ENCODE results near the gene EXOC6B.
"Not testable (repeated sequence)": the region's sequence is repeated elsewhere in the genome, so short reads cannot be mapped to it uniquely, and the experiment has no call there.

The EXOC6B gene

DNA sequence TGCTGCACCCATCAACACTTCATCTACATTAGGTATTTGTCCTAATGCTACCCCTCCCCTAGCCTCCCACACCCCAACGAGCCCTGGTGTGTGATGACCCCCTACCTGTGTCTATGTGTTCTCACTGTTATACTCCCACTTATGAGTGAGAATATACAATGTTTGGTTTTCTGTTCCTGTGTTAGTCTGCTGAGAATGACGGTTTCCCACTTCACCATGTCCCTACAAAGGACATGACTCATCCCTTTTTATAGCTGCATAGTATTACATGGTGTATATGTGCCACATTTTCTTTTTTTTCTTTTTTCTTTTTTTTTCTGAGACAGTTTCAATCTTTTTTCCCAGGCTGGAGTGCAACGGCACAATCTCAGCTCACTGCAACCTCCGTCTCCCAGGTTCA lies 394.1 kb downstream of the EXOC6B start:
- no peak for DNase-seq (ENCODE audit: low spot score)

DNA sequence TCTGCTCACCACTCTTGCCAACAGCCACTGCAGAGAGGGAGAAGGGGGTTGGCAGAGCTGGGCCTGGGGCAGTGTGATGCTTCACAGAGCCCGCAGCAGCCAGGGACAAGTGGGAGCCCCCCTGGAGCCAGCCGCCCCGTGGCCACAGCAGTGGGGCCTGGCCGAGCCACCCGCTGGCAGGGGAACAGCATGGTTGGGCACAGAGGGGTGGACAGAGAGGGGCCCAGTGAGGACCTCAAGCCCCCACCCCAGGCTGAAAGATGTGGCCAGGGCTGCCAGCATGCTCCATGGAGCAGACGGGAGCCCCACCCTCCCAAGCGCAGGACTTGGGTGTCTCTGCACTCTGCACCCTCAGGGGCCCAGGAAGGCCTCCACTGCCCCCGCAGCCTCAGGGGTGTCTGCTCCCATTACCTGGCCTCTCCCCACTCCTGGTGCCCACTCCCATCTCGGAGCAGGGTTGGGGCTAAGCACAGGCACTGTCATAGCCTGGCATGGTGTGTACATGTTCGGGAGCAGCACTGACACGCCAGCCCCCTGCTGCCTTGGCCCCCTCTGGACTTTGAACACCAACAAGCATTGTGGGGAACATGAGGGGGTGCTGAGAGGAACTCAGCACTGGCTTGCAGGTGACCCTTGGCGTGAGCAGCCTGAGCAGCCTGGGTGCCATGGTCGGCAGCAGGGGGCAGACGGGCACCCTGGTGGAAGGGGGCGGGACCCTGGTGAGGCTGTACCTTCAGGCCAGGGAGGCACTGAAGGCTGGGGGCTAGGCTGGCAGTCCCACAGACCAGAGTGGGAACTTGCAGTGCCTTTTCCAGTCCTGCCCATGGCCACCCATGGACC lies 398.6 kb downstream of the EXOC6B start:
- no peak for DNase-seq (ENCODE audit: low spot score)

DNA sequence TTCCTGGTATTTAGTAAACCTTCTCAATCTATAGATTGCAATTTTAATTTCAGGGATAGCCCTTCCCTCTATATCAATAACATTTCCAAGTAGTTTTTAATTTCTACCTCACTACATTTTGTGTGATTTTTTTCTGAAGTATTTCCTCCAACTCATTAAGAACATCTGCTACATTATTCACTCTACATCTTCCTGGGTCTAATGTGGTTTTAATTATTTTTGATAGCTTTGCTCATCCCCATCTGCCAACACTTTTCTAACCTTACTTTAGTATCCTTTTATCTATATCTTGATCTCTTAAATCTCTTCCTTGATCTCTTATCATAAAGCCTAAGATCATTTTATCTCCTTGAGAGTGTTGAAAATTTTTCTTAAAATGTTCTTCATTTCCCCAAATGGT lies 399.8 kb downstream of the EXOC6B start:
- no peak for DNase-seq (ENCODE audit: low spot score)

DNA sequence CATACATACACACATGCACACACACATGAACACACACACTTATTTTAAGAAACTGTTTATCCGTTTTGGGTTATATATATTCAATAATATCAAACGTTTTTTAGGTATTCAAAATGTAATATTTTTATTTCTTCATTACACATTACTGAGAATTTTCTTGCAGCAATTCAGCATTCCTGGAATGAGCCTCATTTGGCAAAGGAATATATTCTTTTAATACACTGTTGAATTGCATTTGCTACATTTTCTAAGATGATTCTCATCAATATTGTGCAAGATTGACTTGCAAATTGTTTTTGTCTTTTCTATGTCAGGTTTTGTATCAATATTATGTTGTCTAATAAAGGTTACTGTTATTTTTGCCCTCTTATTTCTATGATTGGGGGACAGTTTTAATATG lies 402.1 kb downstream of the EXOC6B start:
- no peak for DNase-seq (ENCODE audit: low spot score)

DNA sequence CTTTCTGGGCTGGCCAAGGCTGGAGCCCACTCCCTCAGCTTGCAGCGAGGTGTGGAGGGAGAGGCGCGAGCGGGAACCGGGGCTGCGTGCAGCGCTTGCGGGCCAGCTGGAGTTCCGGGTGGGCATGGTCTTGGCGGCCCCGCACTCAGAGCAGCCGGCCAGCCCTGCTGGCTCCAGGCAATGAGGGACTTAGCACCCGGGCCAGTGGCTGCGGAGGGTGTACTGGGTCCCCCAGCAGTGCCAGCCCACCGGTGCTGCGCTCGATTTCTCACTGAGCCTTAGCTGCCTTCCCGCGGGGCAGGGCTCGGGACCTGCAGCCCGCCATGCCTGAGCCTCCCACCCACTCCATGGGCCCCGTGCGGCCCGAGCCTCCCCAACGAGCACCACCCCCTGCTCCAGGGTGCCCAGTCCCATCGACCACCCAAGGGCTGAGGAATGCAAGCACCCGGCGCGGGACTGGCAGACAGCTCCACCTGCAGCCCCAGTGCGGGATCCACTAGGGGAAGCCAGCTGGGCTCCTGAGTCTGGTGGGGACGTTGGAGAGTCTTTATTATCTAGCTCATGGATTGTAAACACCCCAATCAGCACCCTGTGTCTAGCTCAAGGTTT lies 404.0 kb downstream of the EXOC6B start:
- DNase-seq (ENCODE audit: low spot score): not testable (repeated sequence)

DNA sequence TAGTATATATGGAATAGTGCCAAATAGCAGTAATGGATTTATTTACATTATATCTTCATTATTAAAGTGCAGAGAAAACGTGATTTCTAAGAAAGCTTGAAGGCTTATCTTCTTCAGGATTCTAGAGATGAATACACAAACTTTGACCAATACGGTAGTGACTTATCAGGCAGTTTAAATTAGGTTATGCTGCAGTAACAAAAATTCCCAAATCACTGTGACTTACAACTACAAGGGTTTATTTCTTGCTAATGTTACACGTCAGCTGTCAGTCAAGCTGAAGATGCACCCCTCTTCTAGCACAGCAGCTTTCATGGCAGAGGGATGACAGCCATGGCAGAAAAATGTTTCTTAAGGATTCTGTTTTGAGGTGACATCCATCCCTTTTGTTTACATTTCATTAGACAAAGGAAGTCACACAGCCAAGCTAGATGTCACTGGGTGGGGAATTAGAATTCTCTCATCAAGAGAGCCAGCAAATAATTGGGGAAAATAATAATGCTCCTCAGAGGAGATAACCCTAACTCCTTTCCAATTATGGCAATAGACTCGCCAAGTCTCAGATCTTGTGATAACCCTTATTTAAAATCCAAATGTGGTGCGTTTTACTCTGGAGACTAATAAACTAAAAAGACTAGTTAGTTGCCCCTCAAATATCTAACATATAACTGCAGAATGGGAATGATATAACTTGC lies 409.9 kb downstream of the EXOC6B start:
- no peak for DNase-seq (ENCODE audit: low spot score)

DNA sequence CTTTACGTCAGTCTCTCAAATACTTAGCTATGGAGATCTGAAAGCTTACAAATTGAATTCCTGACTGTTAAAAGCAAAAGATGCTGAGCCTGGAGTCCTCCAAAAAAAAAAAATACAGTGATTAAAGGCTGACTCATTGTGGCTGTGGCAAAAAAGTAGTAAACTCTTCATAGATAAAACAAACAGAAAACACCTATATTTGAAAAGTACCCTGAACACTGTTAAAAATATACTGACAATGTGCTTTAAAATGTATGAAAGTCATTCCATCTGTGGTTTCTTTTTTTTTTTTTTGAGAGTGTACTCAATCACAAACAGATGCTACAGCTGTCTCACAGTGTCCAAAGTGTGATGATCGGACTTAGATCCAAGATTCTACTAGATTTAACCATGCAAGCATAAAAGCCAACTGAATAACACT lies 410.6 kb downstream of the EXOC6B start:
- no peak for DNase-seq (ENCODE audit: low spot score)

DNA sequence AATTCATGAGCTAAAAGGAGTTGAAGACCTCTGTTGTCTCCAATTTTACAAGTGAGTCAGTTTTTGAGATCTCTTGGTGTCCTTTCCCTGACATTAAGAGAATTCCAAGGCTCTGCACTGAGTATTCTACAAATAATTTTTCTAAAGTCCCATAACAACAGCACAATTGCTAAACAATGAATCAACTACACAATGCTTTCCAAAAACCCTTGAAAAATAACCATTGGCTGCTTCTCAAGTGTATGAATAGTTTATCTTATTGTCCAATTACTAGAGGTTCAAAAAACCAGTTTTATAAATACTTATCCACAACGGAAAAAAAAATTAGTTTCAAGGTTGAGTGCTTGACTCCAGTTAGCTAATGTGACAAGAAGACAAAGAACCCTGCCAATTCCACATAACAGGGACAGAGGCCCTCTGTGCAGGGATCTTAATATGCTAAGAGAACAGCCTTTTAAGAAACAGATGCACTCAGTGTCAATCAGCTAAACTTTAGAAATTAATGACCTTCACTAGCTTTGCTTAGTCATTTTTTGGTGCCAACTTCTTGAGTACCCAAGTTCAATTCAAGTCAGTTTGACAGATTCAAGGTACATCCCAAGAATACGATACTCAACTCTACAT lies 411.6 kb downstream of the EXOC6B start:
- no peak for DNase-seq (ENCODE audit: low spot score)

DNA sequence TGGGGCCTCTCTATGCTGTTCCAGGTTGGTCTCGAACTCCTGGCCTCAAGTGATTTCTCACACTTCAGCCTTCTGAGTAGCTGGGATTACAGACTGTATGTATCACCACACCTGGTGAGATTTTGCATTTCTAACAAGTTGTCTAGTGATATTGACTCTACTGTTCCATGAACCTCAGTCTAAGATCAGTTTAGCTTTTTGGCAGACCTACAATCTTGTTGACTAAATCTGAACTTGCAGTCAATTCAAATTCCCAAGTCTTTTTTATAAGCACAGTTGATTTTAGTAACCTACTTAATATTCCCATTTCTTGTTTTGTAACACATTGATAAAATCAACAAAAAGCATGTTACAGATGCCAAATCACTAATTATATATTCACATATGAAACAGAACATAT lies 412.1 kb downstream of the EXOC6B start:
- DNase-seq (ENCODE audit: low spot score): no peak

DNA sequence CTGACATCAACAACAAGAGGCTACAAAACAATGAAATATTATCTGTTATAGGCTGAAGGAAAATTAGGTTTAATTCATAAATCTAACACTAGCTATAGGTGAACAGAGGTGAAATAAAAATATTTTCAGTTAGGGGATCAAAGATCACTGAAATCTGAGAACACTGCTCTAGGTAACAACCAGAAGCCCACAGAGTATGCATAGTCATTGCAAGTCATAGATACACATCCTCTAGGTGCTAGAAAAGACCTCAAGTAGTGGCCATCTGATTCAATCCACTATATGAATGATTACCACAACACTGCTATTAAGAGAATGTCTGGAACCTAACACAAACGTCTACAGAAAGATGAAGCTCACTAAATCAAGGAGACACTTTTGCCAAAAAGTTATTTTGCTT lies 413.6 kb downstream of the EXOC6B start:
- no peak for DNase-seq (ENCODE audit: low spot score)

DNA sequence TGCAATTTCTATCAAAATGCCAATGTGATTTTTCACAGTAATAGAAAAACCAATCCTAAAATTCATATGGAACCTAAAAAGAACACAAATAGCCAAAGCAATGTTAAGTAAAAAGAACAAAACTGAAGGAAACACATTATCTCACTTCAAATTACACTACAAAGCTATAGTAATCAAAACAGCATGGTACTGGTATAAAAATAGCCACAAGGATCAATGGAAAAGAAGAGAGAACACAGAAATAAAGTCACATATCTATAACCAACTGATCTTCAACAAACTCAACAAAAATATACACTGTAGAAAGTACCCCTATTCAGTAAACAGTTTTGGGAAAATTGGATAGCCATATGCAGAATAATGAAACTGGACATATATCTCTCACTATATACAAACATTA lies 426.0 kb downstream of the EXOC6B start:
- no peak for DNase-seq (ENCODE audit: low spot score)

DNA sequence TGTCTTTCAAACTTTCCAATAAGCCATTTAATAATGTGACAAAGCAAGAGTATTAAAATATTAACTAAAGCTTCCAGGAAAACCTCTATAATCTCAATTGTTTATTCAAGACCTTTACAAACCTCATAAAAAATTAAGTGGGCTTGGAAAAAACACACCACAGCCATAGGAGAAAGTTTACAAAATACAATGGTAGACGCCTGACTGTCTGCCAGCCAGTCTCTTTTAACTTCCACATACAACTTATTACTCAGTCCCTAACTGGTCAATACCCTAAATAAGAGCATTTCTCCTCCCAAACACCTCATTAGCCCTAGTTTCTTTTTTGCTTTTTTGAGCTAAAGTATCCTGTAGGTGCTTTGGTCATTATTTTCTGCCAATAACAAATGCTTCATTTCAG lies 430.7 kb downstream of the EXOC6B start:
- DNase-seq (ENCODE audit: low spot score): no peak

DNA sequence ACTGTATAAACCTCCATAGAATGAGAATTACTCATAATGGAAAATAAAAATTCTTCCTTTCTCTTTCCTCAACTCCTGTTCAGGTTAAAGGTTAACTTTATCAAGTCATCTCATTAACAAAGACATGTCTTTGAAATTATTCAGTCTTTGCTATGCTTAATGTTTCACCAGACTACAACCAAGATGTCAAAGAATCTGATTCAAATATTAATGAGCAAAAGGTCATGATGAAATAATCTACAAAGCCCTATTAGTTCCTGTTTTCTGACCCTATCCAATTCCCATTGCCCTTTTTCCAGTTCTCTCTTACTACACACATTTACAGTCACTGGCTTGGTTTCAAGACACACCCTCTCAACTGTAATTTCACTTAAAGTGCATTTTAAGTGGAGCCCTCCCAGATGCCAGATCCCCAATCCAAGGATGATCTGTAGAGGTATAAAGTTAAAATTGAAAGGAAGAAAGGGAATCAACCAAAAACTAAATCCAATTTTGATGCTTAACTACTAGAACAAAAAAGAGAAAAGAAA lies 431.2 kb downstream of the EXOC6B start:
- no peak for DNase-seq (ENCODE audit: low spot score)

DNA sequence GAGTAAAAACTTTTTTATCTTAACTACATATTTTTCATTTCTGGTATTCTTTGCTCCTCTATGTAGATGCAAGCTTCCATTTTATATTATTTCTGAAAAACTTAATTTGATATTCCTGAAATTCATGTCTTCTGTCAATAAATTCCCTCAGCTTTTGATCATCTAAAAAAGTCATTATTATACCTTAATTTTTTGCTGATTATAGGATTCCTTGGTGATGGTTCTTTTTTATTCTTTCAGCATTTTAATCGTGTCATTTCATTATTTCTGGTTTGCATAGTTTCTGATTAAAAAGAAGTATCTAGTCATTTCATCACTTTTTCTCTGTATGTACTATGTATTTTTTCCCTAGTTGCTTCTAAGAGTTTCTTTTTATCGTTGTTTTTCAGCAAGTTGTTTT lies 436.4 kb downstream of the EXOC6B start:
- no peak for DNase-seq (ENCODE audit: low spot score)

DNA sequence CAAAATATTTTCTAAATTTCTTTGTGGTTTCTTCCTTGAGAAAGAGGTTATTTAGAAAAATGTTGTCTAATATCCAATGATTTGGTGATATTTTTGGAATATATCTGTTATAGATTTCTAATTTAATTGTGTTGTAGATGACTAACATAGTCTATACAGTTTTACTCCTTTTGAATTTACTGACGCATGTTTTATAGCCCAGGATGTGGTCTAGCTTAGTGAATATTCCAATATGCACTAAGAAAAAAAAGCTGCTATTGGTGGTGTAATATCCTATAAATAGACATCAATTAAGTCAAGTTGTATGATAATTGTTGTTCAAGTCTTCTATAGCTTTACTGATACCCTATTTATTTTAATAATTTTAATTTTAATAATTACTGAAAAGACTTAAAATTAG lies 437.6 kb downstream of the EXOC6B start:
- no peak for DNase-seq (ENCODE audit: low spot score)

DNA sequence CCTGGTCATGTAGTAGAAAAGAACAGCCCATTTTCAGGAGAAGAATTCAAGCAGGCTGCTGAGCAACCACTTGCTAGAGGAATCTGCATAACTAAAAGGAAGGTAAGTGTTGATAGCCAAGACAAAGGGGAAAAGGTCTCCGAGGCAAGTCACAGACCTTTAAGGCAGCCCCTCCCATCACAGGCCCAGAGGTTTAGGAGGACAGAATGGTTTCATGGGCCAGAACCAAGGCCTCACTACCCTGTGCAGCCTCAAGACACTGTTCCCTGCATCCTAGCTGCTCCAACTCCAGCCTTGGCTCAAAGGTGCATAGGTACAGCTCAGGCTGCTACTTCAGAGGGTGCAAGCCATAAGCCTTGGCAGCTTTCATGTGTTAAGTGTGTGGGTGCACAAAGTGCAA lies 439.5 kb downstream of the EXOC6B start:
- no peak for DNase-seq (ENCODE audit: low spot score)

DNA sequence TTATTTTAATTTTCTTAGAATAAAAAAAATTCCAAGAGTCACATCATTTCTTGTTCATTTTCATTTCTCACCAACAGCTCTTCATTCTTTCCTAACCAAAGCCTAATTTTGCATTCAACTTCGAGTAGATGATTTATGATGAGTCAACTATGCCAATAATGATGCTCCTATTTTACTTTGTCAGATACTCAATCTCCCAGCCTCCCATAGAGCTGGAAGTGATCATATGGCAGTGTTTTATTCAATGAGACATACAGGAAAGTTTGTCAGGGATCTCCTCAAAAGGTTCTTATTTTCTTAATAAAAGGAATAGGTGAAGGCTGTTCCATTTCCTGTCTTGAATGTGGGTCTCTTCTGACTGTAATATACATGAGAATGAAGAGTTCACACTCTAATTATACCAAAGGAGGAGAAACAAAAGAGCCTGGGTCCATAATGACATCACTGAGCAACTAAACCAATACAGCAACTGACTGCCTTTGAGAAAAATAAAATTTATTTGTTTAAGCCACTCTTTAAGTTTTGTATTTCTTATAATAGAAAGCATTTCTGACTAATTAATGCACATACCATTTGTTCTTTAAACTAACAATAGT lies 447.0 kb downstream of the EXOC6B start:
- no peak for DNase-seq (ENCODE audit: low spot score)

DNA sequence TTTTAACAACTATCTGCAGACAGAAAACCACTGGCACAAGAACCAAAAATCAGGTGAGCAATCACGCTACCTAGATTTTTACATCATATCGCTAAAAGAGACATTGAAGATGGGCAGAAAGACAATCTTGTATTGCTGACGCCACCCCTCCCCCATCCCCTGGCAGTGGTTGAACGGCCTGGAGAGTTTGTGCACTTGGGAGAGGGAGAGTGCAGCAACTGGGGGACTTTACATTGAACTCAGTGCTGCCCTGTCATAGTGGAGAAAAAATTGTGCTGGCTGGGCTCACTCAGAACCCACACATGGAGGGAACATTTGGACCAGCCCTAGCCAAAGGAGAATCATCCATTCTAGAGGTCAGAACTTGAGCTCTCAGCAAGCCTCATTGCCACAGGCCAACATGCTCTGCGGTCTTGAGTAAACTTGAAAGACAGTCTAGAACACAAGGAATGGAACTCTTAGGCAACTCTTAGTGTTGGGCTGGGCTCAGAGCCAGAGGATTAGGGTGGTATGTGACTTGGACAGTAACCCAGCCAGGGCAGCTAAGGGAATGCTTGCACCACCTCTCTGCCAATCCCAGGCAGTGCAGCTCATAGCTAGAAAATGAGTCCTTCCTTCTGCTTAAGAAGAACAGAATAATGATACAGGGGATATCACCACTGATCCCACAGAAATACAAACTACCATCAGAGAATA lies 458.2 kb downstream of the EXOC6B start:
- no peak for DNase-seq (ENCODE audit: low spot score)

DNA sequence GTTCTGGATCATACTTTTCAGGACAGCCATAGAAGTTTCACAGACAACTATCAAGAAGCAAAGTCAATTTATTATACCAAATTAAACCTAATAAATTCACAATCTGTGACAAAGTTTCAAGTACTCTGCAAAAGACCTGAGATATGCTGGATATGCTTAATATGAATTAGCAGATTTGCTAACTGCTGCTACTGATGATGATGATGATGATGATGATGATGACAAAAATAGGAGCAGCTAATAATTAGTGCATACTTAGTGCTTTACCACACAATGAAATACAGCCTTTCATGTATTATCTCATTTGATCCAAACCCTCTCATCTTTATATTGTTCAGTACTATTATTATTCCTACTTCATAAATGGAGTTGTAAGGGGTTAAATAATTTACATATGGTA lies 462.4 kb downstream of the EXOC6B start:
- no peak for DNase-seq (ENCODE audit: low spot score)

DNA sequence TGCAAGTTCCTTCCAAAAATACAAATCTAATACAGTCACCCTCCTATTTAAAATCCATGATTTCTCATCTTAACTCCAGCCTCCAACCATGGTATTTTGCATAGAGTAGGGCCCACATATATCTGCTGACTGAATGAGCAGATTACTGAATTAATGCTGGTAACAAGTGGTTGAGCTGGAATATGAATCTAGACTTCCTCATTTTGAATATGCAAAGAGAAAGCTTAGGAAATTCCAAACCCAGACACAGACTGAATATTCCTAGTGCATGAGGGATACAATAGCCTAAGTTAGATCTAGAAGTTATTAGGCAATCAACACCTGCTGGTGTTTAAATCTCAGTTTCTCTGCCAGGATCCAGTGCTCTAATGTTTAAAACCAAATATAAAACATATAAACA lies 463.1 kb downstream of the EXOC6B start:
- no peak for DNase-seq (ENCODE audit: low spot score)

DNA sequence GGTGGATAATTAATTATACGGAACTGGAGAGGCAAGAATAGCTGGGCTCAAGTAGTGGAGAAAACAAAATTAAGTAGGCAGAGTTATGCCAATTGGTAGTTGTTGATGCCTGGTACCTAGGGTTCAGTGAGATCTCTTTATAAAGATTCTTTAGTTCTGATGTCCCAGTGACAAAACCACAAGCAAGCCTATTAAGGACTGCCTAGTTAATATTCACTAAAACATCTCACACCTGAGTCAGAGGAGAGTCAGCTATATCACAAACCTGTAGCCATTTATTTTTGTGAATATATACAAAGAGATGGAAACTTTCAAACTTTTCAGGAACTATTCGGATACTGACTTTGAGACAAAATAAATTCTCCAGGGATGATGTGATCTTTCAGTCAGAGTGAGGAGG lies 464.3 kb downstream of the EXOC6B start:
- no peak for DNase-seq (ENCODE audit: low spot score)

DNA sequence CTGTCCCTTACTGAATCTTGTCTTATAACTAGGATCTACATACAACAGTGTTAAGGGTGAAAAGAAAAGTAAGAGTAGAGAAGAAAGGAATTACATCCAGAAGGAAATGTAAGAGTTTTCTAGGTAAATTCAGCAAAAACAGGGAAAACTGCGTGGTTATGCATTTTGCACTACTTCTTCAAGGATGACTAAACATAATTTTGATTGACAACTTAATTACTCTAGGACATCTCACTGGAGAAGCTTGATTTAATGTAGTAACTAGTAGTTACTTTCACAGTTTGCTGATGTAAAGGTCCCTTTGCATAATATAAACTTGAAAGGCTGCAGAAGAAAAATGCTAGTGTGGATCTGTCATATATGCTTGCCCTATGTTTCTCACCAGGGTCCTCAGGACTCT lies 464.8 kb downstream of the EXOC6B start:
- DNase-seq (ENCODE audit: low spot score): no peak
